Measurements from ENCODE around the gene GTF2E1. TPM values are rescaled to one million over a fixed set of nuclear protein-coding genes. Genes with fewer than 3 reads are reported as not detected.
"Not testable (repeated sequence)": the region's sequence is repeated elsewhere in the genome, so short reads cannot be mapped to it uniquely, and the experiment has no call there.

GTF2E1 gene
- total RNA-seq, 1 donor from 2014 or later = 26.9 TPM

- TF ChIP-seq, protein P1, sequence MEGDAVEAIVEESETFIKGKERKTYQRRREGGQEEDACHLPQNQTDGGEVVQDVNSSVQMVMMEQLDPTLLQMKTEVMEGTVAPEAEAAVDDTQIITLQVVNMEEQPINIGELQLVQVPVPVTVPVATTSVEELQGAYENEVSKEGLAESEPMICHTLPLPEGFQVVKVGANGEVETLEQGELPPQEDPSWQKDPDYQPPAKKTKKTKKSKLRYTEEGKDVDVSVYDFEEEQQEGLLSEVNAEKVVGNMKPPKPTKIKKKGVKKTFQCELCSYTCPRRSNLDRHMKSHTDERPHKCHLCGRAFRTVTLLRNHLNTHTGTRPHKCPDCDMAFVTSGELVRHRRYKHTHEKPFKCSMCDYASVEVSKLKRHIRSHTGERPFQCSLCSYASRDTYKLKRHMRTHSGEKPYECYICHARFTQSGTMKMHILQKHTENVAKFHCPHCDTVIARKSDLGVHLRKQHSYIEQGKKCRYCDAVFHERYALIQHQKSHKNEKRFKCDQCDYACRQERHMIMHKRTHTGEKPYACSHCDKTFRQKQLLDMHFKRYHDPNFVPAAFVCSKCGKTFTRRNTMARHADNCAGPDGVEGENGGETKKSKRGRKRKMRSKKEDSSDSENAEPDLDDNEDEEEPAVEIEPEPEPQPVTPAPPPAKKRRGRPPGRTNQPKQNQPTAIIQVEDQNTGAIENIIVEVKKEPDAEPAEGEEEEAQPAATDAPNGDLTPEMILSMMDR (conservative IDR thresholded peaks at IDR 0.05) = no peak
- H3K27ac Mint-ChIP-seq = no peak overlapping the region
- H3K9me3 Mint-ChIP-seq = no peaks in the 10 kb centered on the region
- no peaks in the 10 kb centered on the region for H3K27me3 Mint-ChIP-seq
- no peak overlapping the region for H3K4me3 Mint-ChIP-seq
- H3K4me1 Mint-ChIP-seq (ENCODE audit: unreplicated experiment) = no peaks in the 10 kb centered on the region
- H3K36me3 Mint-ChIP-seq = peaks cover 10% of the 10 kb centered on the region
- no peak for DNase-seq (ENCODE audit: extremely low spot score, unreplicated experiment)
Observed at GRCh38 chr3:120778776-120779175, 36.2 kb downstream of the GTF2E1 start.

- Mint-ChIP-seq H3K27ac (no peak overlapping the region), H3K9me3 (no peaks in the 10 kb centered on the region), H3K27me3 (no peaks in the 10 kb centered on the region), H3K36me3 (peaks cover 10% of the 10 kb centered on the region), H3K4me3 (no peak overlapping the region), H3K4me1 (ENCODE audit: unreplicated experiment) (no peaks in the 10 kb centered on the region)
- TF ChIP-seq, protein P1 (conservative IDR thresholded peaks at IDR 0.05) = no peak
- DNase-seq (ENCODE audit: extremely low spot score, unreplicated experiment) = no peak
Observed at GRCh38 chr3:120780977-120781376, 38.4 kb downstream of the GTF2E1 start.

- not testable (repeated sequence) for H3K27me3 Mint-ChIP-seq; H3K27ac Mint-ChIP-seq; H3K36me3 Mint-ChIP-seq; H3K4me3 Mint-ChIP-seq; H3K9me3 Mint-ChIP-seq; DNase-seq (ENCODE audit: extremely low spot score, unreplicated experiment); H3K4me1 Mint-ChIP-seq (ENCODE audit: unreplicated experiment)
Observed at GRCh38 chr3:120785832-120786231, 43.3 kb downstream of the GTF2E1 start.

GRCh38 chr3:120791010-120791409 lies 48.5 kb downstream of the GTF2E1 start:
- TF ChIP-seq, protein P1 (conservative IDR thresholded peaks at IDR 0.05) = no peak
- H3K36me3 Mint-ChIP-seq = no peaks in the 10 kb centered on the region
- no peak overlapping the region for H3K27ac Mint-ChIP-seq
- no peak overlapping the region for H3K4me3 Mint-ChIP-seq
- H3K9me3 Mint-ChIP-seq = no peaks in the 10 kb centered on the region
- no peaks in the 10 kb centered on the region for H3K4me1 Mint-ChIP-seq (ENCODE audit: unreplicated experiment)
- no peaks in the 10 kb centered on the region for H3K27me3 Mint-ChIP-seq
- no peak for DNase-seq (ENCODE audit: extremely low spot score, unreplicated experiment)

- Mint-ChIP-seq H3K9me3 (no peaks in the 10 kb centered on the region), H3K27ac (no peak overlapping the region), H3K27me3 (no peaks in the 10 kb centered on the region), H3K4me3 (no peak overlapping the region), H3K36me3 (no peaks in the 10 kb centered on the region), H3K4me1 (ENCODE audit: unreplicated experiment) (no peaks in the 10 kb centered on the region)
- no peak for DNase-seq (ENCODE audit: extremely low spot score, unreplicated experiment)
- TF ChIP-seq, protein P1 (conservative IDR thresholded peaks at IDR 0.05) = no peak
Observed at GRCh38 chr3:120791913-120792312, 49.4 kb downstream of the GTF2E1 start.

DNA sequence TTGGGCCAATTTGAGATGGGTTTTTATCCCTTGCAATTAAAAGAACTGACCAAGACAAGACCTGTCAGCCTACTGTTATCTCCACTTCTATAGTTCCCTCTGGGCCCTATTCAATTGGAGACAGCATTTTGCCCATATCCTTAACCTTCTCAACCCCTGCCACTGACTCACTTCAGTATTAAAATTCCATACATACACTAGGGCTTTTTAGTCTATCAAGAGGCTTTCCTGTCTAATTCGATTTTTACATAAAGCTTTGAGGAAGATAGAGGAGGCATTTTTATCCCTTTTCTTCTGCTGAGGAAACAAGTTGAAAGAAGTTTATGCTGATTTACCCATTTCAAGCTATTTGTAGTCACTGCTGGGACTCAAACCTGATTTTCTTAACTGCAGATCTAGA lies 51.1 kb downstream of the GTF2E1 start:
- TF ChIP-seq, protein P1 (conservative IDR thresholded peaks at IDR 0.05) = no peak
- Mint-ChIP-seq H3K27ac (no peak overlapping the region), H3K9me3 (no peaks in the 10 kb centered on the region), H3K36me3 (no peaks in the 10 kb centered on the region), H3K4me3 (no peak overlapping the region), H3K4me1 (ENCODE audit: unreplicated experiment) (no peaks in the 10 kb centered on the region), H3K27me3 (no peaks in the 10 kb centered on the region)
- DNase-seq (ENCODE audit: extremely low spot score, unreplicated experiment) = no peak

Data from type B pancreatic cell (in vitro differentiated cells).